Fibroblast of villous mesenchyme (primary cell): ENCODE data around the gene TOX2. TPM values are rescaled to one million over a fixed set of nuclear protein-coding genes. Genes with fewer than 3 reads are reported as not detected.

Experiments used
- DNase-seq: peaks from one replicate; pipeline ENCODE4 v3.0.0-alpha.2; 2010; ENCODE audit warnings: low read depth
- H3K4me3 ChIP-seq: 2 replicates; pipeline ENCODE4 v1.5.1; 2011; ENCODE audit warnings: low read depth, mild to moderate bottlenecking, low read length
- total RNA-seq: library from RNA; depleted of rRNA; stranded (reverse); fragments of >200 nt; gene quantifications from 2 replicates; pipeline ENCODE4 v1.2.3, GENCODE V29; 2012
- TF ChIP-seq, protein P1 (sequence below): IDR thresholded peaks from 2 replicates; pipeline ENCODE4 v1.5.1; 2012; ENCODE audit warnings: low read depth, mild to moderate bottlenecking, low read length; ENCODE audit not compliant: insufficient read depth

Gene TOX2
- total RNA-seq, 1 donor = 0.43 TPM

DNA sequence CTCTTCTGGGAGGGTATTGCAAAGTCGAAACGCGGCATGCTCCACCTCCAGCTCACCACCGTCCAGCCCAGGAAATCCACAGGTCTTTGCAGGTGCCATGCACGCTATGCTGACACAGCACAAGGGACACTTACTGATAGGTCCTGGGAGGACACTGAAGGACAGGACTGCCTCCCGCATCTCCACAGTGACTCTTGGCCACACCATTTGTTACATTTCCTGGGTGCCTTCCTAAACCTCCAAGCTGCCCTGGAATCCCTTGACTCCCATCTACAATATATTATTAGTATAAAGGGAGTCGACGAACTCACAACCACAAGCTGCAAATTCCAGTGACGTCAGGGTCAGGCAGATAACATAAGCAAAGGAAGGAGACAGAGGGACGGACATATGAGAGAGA, 165.4 kb downstream of the TOX2 start:
- H3K4me3 ChIP-seq = no peak overlapping the region
- TF ChIP-seq, protein P1, sequence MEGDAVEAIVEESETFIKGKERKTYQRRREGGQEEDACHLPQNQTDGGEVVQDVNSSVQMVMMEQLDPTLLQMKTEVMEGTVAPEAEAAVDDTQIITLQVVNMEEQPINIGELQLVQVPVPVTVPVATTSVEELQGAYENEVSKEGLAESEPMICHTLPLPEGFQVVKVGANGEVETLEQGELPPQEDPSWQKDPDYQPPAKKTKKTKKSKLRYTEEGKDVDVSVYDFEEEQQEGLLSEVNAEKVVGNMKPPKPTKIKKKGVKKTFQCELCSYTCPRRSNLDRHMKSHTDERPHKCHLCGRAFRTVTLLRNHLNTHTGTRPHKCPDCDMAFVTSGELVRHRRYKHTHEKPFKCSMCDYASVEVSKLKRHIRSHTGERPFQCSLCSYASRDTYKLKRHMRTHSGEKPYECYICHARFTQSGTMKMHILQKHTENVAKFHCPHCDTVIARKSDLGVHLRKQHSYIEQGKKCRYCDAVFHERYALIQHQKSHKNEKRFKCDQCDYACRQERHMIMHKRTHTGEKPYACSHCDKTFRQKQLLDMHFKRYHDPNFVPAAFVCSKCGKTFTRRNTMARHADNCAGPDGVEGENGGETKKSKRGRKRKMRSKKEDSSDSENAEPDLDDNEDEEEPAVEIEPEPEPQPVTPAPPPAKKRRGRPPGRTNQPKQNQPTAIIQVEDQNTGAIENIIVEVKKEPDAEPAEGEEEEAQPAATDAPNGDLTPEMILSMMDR = no peak
- DNase-seq = peak; percentile 62

DNA sequence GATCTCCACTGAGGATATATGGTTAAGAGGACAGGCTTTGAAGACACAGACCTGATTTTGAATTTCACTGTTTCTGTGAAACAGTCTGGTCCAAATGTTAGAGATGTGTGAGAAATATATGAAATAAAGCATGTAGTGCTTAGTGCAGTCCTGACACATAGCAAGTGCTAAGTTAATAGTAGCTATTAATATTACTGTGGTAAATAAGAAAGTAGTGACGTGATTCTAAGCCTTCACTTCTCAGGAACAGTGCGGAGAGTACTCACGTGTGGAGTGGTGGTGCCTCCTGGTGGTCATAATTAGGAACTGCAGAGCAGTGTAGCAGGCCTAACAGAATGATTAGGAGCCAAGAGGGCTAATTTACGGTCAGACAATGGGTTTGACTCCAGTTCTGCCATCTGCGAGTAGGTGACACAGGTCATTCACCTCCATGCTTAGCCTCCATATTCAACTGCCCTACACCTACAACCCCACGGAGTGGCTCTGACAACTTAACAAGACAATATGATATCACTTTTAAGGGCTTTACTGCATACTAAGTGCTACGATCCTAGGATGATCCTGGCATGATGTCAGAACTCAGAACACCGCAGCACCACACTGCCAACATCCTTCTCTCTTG, 166.1 kb downstream of the TOX2 start:
- peak; percentile 85 for DNase-seq
- H3K4me3 ChIP-seq = no peak overlapping the region
- TF ChIP-seq, protein P1 = peak; percentile 98

DNA sequence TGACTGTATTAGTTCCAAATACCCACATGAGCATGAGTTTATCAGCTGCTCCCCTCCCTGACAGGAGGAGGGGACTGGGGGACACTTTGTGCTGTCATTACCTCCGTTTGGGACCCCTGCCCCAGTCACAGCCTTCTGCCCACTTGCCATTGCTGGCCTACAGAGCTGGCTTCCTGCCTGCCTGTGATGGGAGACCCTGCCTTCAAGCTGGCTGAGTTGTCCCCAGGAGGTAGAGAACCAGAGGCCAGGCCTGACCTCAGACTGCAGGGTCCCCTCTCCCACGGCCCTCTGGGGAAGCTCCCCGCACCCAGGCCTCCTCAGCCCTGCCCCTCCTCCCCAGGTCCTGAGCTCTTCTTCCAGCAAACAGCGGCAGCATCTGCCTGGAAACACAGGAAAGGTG, 166.8 kb downstream of the TOX2 start:
- DNase-seq = no peak
- H3K4me3 ChIP-seq = no peak overlapping the region
- TF ChIP-seq, protein P1 = no peak

DNA sequence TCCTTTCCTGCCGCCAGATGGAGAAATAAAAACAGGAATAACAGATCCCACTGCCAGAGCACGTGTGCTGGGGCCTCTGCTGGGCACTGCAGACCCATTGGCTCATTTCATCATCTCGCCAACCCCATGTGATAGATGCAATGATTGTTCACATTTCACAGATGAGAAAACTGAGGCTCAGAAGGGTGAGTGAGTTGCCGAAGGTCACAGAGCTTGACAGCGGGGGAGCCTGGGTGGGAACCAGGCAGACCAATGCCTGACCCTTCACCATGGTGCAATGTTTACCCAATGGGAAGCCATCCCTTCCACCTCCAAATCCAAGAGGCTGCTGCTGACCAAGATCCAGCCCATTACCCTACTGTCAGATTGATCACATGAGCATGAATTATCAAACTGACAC, 167.2 kb downstream of the TOX2 start:
- TF ChIP-seq, protein P1 = no peak
- no peak for DNase-seq
- no peak overlapping the region for H3K4me3 ChIP-seq

DNA sequence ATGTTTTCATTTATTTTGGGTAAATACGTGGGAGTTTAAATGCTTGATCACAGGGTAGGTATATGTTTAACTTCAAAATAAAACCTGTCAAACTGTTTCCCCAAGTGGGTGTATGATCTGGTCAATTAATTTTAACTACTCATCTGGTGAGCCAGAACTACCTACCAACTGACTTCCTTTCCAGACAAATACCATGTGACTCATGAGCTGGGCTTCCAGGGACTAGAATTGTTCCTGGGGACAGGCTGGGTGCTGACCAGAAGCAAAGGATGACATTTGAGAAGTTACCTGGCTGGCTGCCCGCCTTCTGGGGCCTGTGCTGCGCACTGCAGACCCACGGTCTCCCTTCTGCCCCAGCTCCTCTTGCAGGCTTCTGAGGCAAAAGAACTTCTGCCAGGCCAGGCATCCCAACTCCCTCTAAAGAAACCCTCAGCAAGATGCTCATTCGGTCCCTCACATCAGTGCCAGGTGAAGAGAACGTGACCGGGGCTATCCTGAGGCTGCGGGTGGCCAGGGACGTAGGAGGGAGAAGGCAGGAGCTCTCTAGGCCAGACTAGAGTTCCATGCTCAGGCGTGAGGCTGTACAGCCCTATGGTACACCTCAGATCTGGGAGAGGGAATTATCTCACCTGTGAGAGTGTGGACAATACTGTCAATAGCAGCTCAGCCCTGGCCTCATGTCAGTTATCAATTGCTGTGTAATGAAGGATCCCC, 168.7 kb downstream of the TOX2 start:
- H3K4me3 ChIP-seq = no peak overlapping the region
- TF ChIP-seq, protein P1 = no peak
- DNase-seq = peak; percentile 81

DNA sequence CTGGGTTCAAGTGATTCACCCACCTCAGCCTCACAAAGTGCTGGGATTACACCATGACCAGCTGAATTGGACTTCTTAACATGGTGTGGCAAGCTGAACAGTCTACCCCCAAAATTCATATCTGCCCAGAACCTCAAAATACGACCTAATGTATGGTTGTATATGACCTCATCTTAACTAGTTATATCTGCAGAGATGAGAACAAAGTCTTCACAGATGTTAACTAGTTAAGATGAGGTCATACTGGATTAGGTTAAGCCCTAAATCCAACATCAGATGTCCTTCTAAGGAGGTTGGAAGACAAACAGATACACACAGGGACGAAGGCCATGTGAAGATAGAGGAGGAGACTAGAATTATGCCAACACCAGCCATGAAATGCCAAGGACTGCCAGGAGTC, 169.8 kb downstream of the TOX2 start:
- TF ChIP-seq, protein P1 = no peak
- DNase-seq = no peak
- no peak overlapping the region for H3K4me3 ChIP-seq
